Measurements from ENCODE around the gene MRPL52.

MRPL52 gene

DNA sequence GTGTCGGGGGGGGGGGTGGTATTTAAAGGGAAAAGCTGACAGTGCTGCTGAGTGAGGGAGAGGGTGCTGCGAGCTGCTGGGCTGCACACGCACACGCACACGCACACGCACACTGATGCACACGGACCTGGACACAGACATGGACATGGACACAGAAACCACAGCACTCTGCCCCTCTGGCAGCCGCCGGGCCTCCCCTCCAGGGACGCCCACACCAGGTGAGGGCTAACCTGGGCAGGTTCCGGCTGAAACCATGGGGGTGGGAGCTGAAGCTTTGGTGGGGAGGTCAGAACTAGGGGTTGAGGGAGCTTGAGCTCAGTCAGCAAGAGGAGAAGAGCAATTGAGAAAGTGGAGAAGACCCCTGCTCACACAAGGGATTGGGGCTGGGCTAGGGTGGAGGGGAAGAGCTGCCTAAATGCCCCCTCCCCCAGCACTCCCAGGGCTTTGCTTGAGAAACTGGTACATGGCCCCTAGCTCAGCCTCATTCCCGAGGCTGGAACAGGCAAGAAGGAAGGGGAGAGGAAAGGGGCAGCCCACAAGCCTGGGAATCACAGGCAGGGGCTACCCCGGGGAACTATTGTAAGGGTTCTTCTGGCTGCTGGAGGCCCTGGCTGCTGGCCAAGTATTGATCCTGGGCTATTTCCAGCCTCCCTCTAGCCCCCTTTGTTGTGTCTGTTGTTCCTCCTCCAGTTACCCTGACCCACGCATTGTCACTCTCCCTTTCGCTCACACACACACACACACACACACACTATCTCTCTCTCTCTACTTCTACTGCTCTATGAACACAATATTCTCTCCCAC, 53.7 kb downstream of the MRPL52 start, which contains the start of gene REM2:
Gene REM2, plus strand, starts transcription at position 50 of the 804 bp plus-strand sequence. Its CDS starts 66 bp downstream, at position 116.
- DNase-seq, result no peak

DNA sequence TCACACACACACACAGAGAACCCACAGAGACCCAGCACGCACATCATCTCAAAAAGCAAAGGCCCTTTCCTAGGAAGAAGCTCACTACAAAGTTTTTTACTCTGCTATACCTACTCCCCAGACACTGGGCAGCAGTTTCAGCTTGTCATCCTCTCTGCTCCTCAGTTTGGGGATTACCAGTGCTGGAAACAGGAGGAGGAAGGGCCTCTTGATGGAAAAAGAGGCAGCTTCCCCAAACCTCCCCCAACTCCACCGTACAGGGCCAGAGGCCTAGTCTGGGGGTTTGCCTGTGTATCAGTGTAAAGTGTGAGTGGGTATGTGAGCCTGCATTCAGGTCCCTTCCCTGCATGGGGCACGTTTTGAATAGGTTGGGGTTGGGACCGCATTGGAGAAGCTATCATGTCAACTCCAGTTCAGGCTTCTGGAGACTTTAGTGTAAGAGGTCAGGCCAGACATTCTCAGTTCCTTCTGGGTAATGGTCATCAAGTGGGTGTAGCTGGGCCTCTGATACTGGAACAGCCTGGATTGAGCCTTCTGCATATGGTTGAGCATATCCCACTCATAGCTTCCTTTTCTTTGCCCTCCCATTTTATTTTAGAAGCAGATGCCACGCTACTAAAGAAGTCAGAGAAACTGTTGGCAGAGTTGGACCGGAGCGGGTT, 54.5 kb downstream of the MRPL52 start:
- no peak for DNase-seq

All from AML-193 (cell line).